HCT116 (cell line): ENCODE measurements around the gene POU4F1. TPM values are rescaled to one million over a fixed set of nuclear protein-coding genes. Genes with fewer than 3 reads are reported as not detected.

Source experiments
- ATAC-seq: fragments of 200-7000 bp; cut with Tn5 transposase; 2 replicates; pipeline ENCODE4 v1.9.1; 2020; ENCODE audit warnings: mild to moderate bottlenecking, moderate library complexity
- BruUV-seq: library from RNA; stranded (reverse); fragments of 400-500 nt; replicated peaks from 2 replicates; lab custom pipeline; 2021; lab: Mats Ljungman, UMichigan
- CTCF ChIA-PET: fragments of 300-600 bp; sonication (Branson Sonifier 250); formaldehyde crosslinking; loops from one replicate; lab custom pipeline; 2021; ENCODE audit warnings: antibody characterized with exemption; lab: Charles Lee
- POLR2A ChIA-PET: fragments of 300-600, 350-600 bp; sonication (Branson Sonifier 250); formaldehyde crosslinking; loops from one replicate; lab custom pipeline; 2021; ENCODE audit warnings: antibody characterized with exemption; lab: Charles Lee
- RAD21 ChIA-PET, 2 experiments: fragments of 300-600 bp; sonication (Branson Sonifier 250); formaldehyde crosslinking; loops; one replicate each; lab custom pipeline; 2023; ENCODE audit warnings: low total read pairs in 2 of 2; ENCODE audit not compliant: uncharacterized antibody in 2 of 2, unreplicated experiment in 2 of 2, low non-redundant PET in 1 of 2; lab: Charles Lee
- DNase-seq: peaks from one replicate; pipeline ENCODE4 v3.0.0-alpha.2; 2010; ENCODE audit warnings: low read depth, low spot score
- H2AFZ ChIP-seq: fragments of 200-600 bp; shearing (Covaris generic), sonication (generic); 2 replicates; pipeline ENCODE4 v1.6.1; 2017; ENCODE audit warnings: low read depth, mixed run types, mixed read lengths, antibody characterized with exemption, low read length; ENCODE audit not compliant: poor library complexity, severe bottlenecking
- H3K27ac ChIP-seq: 2 replicates; pipeline ENCODE4 v1.5.1; 2012; ENCODE audit warnings: low read depth, low read length
- H3K27me3 ChIP-seq: fragments of 200-600 bp; sonication (generic); 2 replicates; pipeline ENCODE4 v1.6.1; 2016; ENCODE audit warnings: mixed run types, low read length, mixed read lengths; ENCODE audit not compliant: insufficient read depth
- H3K36me3 ChIP-seq, 2 experiments: fragments of 200-500 bp in 1 of 2; fragments of 200-600 bp in 1 of 2; sonication (Bioruptor generic) in 1 of 2; sonication (generic) in 1 of 2; 2 replicates each; pipeline versions ENCODE4 v1.5.1 to v1.6.1; 2014 to 2016; ENCODE audit warnings: low read length in 2 of 2, inconsistent platforms in 1 of 2, mixed read lengths in 1 of 2, mixed run types in 1 of 2; ENCODE audit not compliant: insufficient read depth in 2 of 2, control insufficient read depth in 1 of 2
- H3K4me1 ChIP-seq, 2 experiments: fragments of 200-600 bp in 1 of 2; sonication (generic) in 1 of 2; 2 replicates each; pipeline versions ENCODE4 v1.5.1 to v1.6.1; 2012 to 2017; ENCODE audit warnings: low read length in 2 of 2, inconsistent platforms in 1 of 2, mild to moderate bottlenecking in 1 of 2, mixed read lengths in 1 of 2, mixed run types in 1 of 2, moderate library complexity in 1 of 2; ENCODE audit not compliant: insufficient read depth in 2 of 2, control insufficient read depth in 1 of 2
- H3K4me2 ChIP-seq: fragments of 200-600 bp; sonication (generic); 2 replicates; pipeline ENCODE4 v1.6.1; 2017; ENCODE audit warnings: mixed run types, low read length, mixed read lengths
- H3K4me3 ChIP-seq, 2 experiments: fragments of 200-600 bp in 1 of 2; sonication (generic) in 1 of 2; replicated peaks in 1 of 2; 2 replicates each; pipeline ENCODE4 v1.5.1; 2011 to 2016; ENCODE audit warnings: low read length in 2 of 2, control low read depth in 1 of 2, low read depth in 1 of 2, mild to moderate bottlenecking in 1 of 2, mixed read lengths in 1 of 2, mixed run types in 1 of 2
- H3K79me2 ChIP-seq: fragments of 200-600 bp; sonication (generic); 2 replicates; pipeline ENCODE4 v1.6.1; 2017; ENCODE audit warnings: mild to moderate bottlenecking, mixed run types, low read length, moderate library complexity, mixed read lengths; ENCODE audit not compliant: insufficient read depth
- H3K9ac ChIP-seq: fragments of 200-600 bp; sonication (generic); 2 replicates; pipeline ENCODE4 v1.6.1; 2016; ENCODE audit warnings: low read length, mixed read lengths
- H3K9me2 ChIP-seq: fragments of 200-600 bp; sonication (generic), shearing (Covaris generic); 2 replicates; pipeline ENCODE4 v1.6.1; 2017; ENCODE audit warnings: mixed run types, mild to moderate bottlenecking, moderate library complexity; ENCODE audit not compliant: insufficient read depth
- H3K9me3 ChIP-seq, 2 experiments: fragments of 200-500 bp in 1 of 2; fragments of 200-600 bp in 1 of 2; sonication (Bioruptor generic) in 1 of 2; sonication (generic) in 1 of 2; 2 replicates each; pipeline ENCODE4 v1.6.1; 2014 to 2017; ENCODE audit warnings: low read length in 2 of 2, mixed read lengths in 2 of 2, inconsistent platforms in 1 of 2, low read depth in 1 of 2, mild to moderate bottlenecking in 1 of 2, mixed run types in 1 of 2, moderate library complexity in 1 of 2; ENCODE audit not compliant: control insufficient read depth in 1 of 2, insufficient read depth in 1 of 2
- H4K20me1 ChIP-seq: fragments of 200-600 bp; sonication (generic), shearing (Covaris generic); 2 replicates; pipeline ENCODE4 v1.6.1; 2017; ENCODE audit warnings: mixed run types, mild to moderate bottlenecking, moderate library complexity; ENCODE audit not compliant: insufficient read depth
- EZH2 ChIP-seq: fragments of 200-600 bp; sonication (generic); IDR thresholded peaks from 2 replicates; pipeline ENCODE4 v1.6.1; 2017; ENCODE audit warnings: antibody characterized with exemption, mixed run types
- POLR2A ChIP-seq: IDR thresholded peaks from 2 replicates; pipeline ENCODE4 v1.7.0; 2011; ENCODE audit warnings: borderline replicate concordance; ENCODE audit not compliant: insufficient read depth, insufficient read length; ENCODE audit errors: extremely low read depth
- POLR2AphosphoS5 ChIP-seq: IDR thresholded peaks from 2 replicates; pipeline ENCODE4 v1.6.1; 2011; ENCODE audit warnings: mild to moderate bottlenecking, low read depth, low read length, moderate library complexity
- RAD21 ChIP-seq: IDR thresholded peaks from 2 replicates; pipeline ENCODE4 v1.6.1; 2012; ENCODE audit warnings: low read depth, mild to moderate bottlenecking
- SIN3A ChIP-seq: IDR thresholded peaks from 2 replicates; pipeline ENCODE4 v1.6.1; 2012; ENCODE audit warnings: low read depth
- SRF ChIP-seq: IDR thresholded peaks from 2 replicates; pipeline ENCODE4 v1.6.1; 2012; ENCODE audit warnings: low read depth
- intact Hi-C: fragments of 100-400 bp; cut with micrococcal nuclease; formaldehyde crosslinking; loops from 2 replicates; pipeline ENCODE4 v1.10.0; 2022
- total RNA-seq: library from RNA; stranded (reverse); gene quantifications from one replicate; pipeline ENCODE4 v1.2.1, GENCODE V29; 2021; ENCODE audit not compliant: unreplicated experiment
- TF ChIP-seq, protein P1 (sequence below), 3 experiments: fragments of 200-600 bp in 1 of 3; sonication (generic) in 1 of 3; IDR thresholded peaks in 2 of 3; conservative IDR thresholded peaks in 1 of 3; 2 replicates each; pipeline ENCODE4 v1.5.1; 2012 to 2017; ENCODE audit warnings: low read depth in 2 of 3, low read length in 2 of 3, antibody characterized with exemption in 1 of 3, borderline replicate concordance in 1 of 3, control low read depth in 1 of 3, mild to moderate bottlenecking in 1 of 3, mixed read lengths in 1 of 3, mixed run types in 1 of 3, moderate library complexity in 1 of 3; ENCODE audit not compliant: insufficient read depth in 1 of 3

Gene POU4F1
- total RNA-seq, 1 experiment from 2014 or later, result not detected

- Histone ChIP-seq H3K4me3 (no peak overlapping the region), H3K4me1 (no peaks in the 10 kb centered on the region), H3K9me2 (no peaks in the 10 kb centered on the region), H3K79me2 (no peaks in the 10 kb centered on the region), H3K4me2 (no peak overlapping the region), H3K9ac (no peak overlapping the region), H3K27me3 (peaks cover 21% of the 10 kb centered on the region), H3K9me3 (no peaks in the 10 kb centered on the region), H3K36me3 (no peaks in the 10 kb centered on the region), H2AFZ (no peak overlapping the region), H4K20me1 (no peaks in the 10 kb centered on the region), H3K27ac (no peak overlapping the region)
- RAD21 ChIA-PET, result no interaction called here
- TF ChIP-seq SIN3A (no peak), RAD21 (no peak), SRF (no peak)
- BruUV-seq, result no TSS peak
- CTCF ChIA-PET, result no interaction called here
- no peak for DNase-seq
- POLR2A ChIA-PET, result no interaction called here
- intact Hi-C loops, result no loop called here
- ATAC-seq, result no peak
Observed at GRCh38 chr13:78599645-78600279, 3.6 kb downstream of the POU4F1 start.

DNA sequence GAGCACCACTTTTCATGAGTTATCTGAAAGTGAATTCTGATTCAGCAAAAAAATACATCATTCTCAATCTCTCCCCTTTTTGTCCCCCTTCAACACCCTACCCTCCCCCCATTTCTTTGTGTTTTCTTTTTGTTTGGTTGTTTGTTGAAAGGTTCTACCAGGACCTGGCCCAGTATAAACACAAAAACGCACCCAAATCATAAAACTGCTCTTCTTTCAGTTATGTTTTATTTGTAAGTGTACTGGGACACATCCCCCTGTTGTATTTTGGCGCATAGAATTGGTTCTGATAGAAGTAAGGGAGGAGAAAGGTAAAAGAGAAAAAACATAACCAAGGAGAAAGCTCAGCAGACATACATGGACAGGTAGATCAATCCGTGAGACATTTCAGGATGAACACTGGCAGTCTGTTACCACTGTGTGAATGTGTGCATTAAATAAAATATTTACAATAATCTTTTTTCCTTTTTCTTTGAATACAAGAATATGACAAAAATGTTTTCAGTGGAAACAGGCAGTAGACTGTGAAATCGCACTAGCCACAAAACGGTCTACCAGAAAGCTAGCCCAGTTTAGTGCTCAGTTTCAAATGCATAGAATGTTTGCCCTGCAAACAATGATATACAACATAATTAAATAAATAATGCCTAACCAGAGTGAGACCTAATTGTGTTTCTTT lies 4.2 kb downstream of the POU4F1 start:
- H3K4me3 ChIP-seq, result no peak overlapping the region
- ATAC-seq (no peak), DNase-seq (no peak)
- peaks cover 24% of the 10 kb centered on the region for H3K27me3 ChIP-seq
- H3K27ac ChIP-seq, result no peak overlapping the region
- TF ChIP-seq RAD21 (no peak), EZH2 (no peak), POLR2AphosphoS5 (no peak), SIN3A (no peak), POLR2A (no peak)
- TF ChIP-seq, protein P1, sequence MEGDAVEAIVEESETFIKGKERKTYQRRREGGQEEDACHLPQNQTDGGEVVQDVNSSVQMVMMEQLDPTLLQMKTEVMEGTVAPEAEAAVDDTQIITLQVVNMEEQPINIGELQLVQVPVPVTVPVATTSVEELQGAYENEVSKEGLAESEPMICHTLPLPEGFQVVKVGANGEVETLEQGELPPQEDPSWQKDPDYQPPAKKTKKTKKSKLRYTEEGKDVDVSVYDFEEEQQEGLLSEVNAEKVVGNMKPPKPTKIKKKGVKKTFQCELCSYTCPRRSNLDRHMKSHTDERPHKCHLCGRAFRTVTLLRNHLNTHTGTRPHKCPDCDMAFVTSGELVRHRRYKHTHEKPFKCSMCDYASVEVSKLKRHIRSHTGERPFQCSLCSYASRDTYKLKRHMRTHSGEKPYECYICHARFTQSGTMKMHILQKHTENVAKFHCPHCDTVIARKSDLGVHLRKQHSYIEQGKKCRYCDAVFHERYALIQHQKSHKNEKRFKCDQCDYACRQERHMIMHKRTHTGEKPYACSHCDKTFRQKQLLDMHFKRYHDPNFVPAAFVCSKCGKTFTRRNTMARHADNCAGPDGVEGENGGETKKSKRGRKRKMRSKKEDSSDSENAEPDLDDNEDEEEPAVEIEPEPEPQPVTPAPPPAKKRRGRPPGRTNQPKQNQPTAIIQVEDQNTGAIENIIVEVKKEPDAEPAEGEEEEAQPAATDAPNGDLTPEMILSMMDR (IDR thresholded peaks at IDR 0.05 in 2 of 3, conservative IDR thresholded peaks at IDR 0.05 in 1 of 3; ENCODE audit: borderline replicate concordance in 1 of 3, insufficient read depth in 1 of 3, low read depth in 2 of 3, low read length in 2 of 3), result no peak
- ChIA-PET CTCF (no interaction called here), POLR2A (no interaction called here), RAD21 (no interaction called here)
- no peaks in the 10 kb centered on the region for H4K20me1 ChIP-seq
- no peaks in the 10 kb centered on the region for H3K36me3 ChIP-seq
- no peaks in the 10 kb centered on the region for H3K9me2 ChIP-seq
- H3K4me2 ChIP-seq, result no peak overlapping the region
- no peaks in the 10 kb centered on the region for H3K4me1 ChIP-seq
- H3K79me2 ChIP-seq, result no peaks in the 10 kb centered on the region
- intact Hi-C loops, result no loop called here
- H3K9ac ChIP-seq, result no peak overlapping the region
- BruUV-seq, result no TSS peak
- H3K9me3 ChIP-seq, result no peaks in the 10 kb centered on the region
- no peak overlapping the region for H2AFZ ChIP-seq
